GM12872 (cell line): Measurements from ENCODE around the gene PGAP6.

Experiments
- CTCF ChIP-seq: IDR thresholded peaks from 3 replicates; pipeline ENCODE4 v1.5.1; 2011; ENCODE audit warnings: low read depth, mild to moderate bottlenecking, low read length, moderate library complexity; ENCODE audit not compliant: insufficient read depth

PGAP6 gene

GRCh38 chr16:425082-425718 lies 43.4 kb upstream of the PGAP6 start, which contains the start of gene RAB11FIP3:
RAB11FIP3 (plus strand) TSS chr16:425649; CDS start chr16:426007, 358 bp downstream.
- peak; percentile 43 for TF ChIP-seq CTCF

GRCh38 chr16:424623-425081 lies 42.9 kb upstream of the PGAP6 start:
- TF ChIP-seq CTCF = no peak

- no peak for TF ChIP-seq CTCF
Observed at GRCh38 chr16:424033-424622, 42.4 kb upstream of the PGAP6 start.

- TF ChIP-seq CTCF = no peak
Observed at GRCh38 chr16:414395-415169, 32.8 kb upstream of the PGAP6 start.

- TF ChIP-seq CTCF = no peak
Observed at GRCh38 chr16:411576-412265, 29.9 kb upstream of the PGAP6 start.

GRCh38 chr16:410516-411178 lies 28.9 kb upstream of the PGAP6 start:
- TF ChIP-seq CTCF = no peak

- no peak for TF ChIP-seq CTCF
Observed at GRCh38 chr16:407253-407652, 25.5 kb upstream of the PGAP6 start.
